ENCODE results near the gene KDM2B.

Gene KDM2B

GRCh38 chr12:121461048-121461447, 119.8 kb downstream of the KDM2B start:
- no peak for DNase-seq (ENCODE audit: low read depth in 2 of 2)

GRCh38 chr12:121456551-121456950, 124.3 kb downstream of the KDM2B start:
- DNase-seq (ENCODE audit: low read depth in 2 of 2), result no peak

DNA sequence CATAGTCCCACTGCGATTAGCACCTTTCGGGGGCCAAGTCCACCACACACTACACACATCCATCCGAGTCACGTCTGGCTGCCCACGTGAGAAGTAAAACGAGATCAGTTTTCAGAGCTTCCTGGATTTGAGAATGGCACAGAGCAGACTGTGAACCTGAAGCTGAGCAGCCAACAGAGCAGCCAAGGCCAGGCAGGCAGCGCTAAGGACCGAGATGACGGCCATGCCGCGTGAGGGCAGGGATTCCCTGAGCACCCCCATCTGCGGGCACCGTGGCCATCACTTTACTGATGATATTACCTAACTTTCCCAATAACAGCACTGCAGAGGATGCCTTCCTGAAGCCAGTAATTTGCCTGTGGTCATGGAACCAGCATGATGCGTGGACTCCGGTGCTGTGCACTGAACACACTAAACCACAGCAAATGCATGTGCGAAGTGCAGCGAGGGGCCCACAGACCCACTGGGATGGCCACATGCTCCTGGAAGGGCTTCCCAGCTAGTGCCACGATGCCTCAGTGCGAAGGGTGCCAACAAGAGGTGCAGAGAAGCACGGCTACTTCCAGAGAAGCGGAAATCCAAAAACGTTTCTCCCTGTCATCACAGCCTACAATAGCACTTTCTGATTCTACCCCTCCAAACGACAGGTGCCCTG, 124.9 kb downstream of the KDM2B start:
- no peak for DNase-seq (ENCODE audit: low read depth in 2 of 2)

DNA sequence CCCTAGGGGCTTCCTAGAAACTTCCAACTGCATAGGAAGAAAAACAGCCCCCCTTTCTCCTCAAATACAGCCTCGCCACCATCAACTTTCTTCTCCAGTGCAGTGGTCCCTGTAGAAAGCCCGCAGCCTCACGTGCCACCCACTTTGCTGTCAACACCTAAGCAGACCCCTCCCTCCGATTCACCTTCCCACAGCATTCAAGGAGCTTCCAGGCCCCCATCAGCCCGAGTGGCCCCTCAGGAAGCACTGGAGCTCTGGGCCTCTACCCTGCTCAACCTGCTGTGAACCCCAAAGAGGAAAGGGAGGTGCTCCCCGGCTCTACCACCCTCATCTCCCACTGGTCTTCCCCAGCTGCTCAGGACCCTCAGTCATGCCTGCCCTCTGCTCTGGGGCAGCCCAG, 125.9 kb downstream of the KDM2B start:
- no peak for DNase-seq (ENCODE audit: low read depth in 2 of 2)

- DNase-seq (ENCODE audit: low read depth in 2 of 2), result no peak
Measured at GRCh38 chr12:121453629-121454028, 127.2 kb downstream of the KDM2B start.

DNA sequence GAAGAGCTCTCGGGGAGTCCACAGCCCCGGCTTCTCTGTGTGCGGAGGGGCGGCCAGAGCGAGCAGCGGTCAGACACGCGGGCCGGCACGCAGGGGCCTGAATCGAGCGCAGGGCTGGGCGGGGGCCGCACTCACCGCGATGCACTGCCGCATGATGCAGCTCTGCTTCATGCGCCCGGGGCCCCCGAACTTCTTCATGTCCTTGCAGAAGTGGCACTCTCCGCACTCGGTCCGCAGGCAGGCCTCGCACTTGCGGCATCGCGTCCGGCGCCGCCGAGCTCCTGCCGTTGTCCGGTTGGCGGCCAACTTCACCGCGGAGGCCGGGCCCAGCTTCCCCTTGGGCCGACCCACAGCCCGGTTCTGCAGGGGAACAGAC, 127.8 kb downstream of the KDM2B start:
- DNase-seq (ENCODE audit: low read depth in 2 of 2), result no peak

GRCh38 chr12:121452340-121452984, 128.4 kb downstream of the KDM2B start:
- no peak for DNase-seq (ENCODE audit: low read depth in 2 of 2)

- DNase-seq (ENCODE audit: low read depth in 2 of 2), result no peak
Measured at GRCh38 chr12:121451961-121452339, 128.9 kb downstream of the KDM2B start.

DNA sequence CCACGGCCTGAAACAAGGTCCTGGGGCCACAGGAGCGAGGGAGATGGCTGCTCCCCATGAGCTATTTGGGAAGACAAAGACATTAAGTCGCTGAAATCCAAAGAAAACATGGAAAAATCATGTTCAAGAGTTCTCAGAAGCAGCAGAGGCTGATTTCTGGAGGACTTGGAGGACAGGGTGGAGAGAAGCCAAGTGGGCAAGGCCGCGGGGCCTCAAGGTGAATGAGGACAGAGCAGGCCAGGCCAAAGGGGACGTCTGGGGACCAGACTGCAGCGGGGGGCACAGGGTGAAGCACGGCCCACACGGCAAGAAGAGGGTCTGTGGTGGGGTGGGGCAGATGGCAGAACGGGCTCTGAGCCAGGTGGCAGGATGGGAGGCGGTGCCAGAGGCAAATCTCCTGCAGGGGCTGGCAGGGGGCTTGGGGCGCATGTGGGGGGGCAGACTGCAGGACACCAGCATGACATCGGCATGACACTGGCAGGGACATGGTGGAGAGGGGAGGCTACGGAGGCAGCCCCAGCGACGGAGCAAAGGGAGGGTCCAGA, 132.0 kb downstream of the KDM2B start:
- DNase-seq (ENCODE audit: low read depth in 2 of 2), result no peak

- DNase-seq (ENCODE audit: low read depth in 2 of 2), result no peak
Measured at GRCh38 chr12:121446750-121447149, 134.1 kb downstream of the KDM2B start.

- no peak for DNase-seq (ENCODE audit: low read depth in 2 of 2)
Measured at GRCh38 chr12:121444842-121445202, 136.0 kb downstream of the KDM2B start.

DNA sequence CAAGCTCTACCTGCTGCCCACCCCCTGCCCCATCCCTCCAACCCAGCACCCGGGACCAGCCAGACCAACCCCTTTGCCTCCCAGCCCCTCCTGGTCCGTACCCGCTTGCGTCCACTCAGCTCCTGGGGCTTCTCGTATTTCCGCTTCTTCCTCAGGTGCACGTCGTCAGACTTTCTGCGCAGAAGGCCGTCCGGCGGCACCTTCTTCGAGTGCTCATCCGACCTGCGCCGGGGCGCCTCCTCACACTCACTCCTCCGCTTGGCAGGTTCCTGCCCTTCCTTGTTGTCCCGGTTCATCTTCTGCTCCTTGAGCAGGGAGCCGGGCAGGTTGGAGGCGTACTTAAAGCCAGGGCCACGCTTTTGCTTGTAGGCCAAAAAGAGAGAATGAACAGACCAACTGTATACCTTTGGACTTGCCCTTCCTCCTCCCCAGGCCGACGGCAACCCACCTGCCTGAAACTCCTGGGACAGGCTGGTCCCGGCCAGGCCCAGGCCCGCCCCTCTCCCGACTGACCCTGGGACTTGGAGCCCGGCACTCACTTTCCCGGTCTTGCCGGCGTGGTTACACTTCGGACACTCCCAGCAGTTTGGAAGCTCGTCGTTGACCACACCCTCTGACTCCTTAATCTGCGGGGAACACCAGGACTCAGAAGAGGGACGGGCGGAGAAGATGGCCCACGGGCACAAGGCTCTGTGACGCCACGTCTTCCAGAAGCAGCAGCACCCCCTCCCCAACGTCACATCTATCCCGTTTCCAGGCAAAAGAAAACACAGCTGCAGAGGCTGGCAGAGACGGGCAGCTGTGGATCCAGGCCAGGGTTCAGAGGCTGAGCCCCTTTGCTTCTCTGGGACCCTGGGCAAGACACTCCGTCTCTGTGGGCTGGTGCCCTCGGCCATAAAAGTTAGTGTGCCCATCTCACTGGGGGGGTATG, 136.6 kb downstream of the KDM2B start:
- DNase-seq (ENCODE audit: low read depth in 2 of 2), result no peak

DNA sequence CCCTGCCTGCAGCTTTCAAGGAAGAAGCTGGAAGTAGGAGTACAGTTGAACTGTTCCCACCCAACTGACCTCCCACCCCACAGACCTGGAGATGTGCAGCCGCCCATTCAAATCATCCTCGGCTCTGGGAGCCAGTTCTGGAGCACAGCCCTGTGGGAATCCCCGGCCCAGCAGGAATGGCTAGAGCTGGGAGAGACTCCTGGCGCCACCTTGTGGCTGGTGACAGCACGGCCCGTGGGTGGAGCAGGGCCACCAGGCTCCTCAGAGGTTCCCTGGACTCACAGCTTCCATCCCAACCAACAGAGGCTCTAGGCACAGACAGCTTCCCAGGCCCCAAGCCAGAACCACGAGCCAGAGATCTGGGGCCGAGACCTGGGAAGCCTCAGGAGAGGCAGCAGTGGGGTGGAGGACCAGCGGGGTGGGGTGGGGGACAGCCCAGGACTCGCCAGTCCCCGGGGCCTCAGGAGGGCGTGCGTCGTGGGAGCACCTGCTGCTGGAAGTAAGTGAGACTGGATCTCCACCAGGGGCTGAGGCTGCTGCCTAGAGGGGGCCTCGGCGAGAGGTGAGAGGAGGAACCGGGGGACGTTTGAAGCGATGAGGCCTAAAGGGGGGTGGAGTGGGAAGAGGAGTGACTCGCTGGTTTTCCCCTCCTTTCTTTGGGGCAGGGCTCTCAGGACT, 137.5 kb downstream of the KDM2B start:
- DNase-seq (ENCODE audit: low read depth in 2 of 2), result peak in 1 of 2 donors; percentile 36

- DNase-seq (ENCODE audit: low read depth in 2 of 2), result no peak
Measured at GRCh38 chr12:121442028-121442948, 138.5 kb downstream of the KDM2B start.

DNA sequence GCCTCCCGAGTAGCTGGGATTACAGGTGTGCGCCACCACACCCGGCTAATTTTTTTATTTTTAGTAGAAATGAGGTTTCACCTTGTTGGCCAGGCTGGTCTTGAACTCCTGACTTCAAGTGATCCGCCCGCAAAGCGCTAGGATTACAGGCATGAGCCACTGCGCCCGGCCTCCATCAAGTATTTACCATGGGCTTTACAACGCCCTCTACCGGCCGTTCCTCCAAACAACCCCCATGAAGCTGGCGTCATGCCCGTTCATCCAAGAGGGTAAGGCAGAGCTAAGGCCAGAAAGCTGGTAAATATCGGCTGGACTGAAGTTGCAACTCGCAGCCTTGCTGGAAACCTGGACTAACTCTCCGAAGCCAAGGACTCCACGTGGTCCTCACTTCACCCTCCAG, 139.3 kb downstream of the KDM2B start:
- DNase-seq (ENCODE audit: low read depth in 2 of 2), result no peak

DNA sequence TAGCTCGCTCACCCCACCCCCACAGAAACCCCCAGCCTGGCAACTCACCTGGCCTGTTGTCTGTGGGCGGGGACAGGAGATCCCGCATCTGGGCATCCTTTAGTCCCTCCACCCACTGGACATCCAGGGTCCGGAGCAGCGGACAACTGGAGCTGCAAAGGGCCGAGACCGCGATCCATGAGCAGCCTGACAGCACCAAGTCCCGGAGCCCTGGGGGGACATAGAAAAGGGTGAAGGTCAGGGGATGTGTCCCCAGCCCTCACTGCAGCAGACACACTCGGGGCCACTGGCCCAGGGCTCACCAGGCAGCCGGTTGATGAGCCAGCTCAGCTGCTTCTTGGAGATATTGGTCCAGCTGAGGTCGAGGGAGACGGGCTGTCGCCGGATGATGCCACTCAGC, 140.1 kb downstream of the KDM2B start:
- DNase-seq (ENCODE audit: low read depth in 2 of 2), result no peak

- DNase-seq (ENCODE audit: low read depth in 2 of 2), result no peak
Measured at GRCh38 chr12:121439715-121440114, 141.1 kb downstream of the KDM2B start.

- DNase-seq (ENCODE audit: low read depth in 2 of 2), result no peak
Measured at GRCh38 chr12:121438905-121439304, 141.9 kb downstream of the KDM2B start.

GRCh38 chr12:121436706-121437105, 144.1 kb downstream of the KDM2B start:
- DNase-seq (ENCODE audit: low read depth in 2 of 2), result no peak

DNA sequence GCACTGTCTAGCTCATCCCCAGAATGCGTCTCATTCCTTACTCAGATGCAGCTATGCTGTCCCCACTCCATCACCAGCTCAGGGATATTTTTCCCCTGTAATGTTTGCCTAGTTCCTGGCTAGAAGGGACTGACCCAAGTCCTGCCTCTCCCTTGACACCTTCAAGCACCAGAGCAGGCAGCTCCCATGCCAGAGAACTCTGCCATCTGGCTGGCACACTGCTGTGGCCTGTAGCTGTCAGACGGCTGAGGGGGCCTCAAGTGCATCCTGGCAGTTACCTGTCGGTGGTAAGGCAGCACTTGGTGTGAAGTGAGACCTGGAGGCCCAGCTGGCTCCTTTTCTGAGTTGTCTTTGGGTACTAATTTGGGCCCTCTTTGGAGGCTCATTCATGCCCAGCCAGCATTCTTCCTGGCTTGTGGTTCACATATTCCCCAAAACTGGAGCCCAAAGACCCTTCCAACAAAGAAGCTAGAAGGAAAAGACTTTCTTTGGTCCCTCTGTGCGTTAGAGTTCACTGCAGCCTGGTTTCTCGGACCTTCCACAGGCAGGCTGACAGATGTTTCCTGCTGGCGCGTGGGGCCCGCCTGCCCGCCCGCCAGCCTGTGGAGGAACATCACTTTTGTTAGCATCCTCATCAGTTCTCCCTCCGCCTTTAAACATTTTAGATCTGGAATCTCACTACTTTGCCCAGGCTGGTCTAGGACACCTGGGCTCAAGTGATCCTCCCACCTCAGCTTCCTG, 147.9 kb downstream of the KDM2B start:
- no peak for DNase-seq (ENCODE audit: low read depth in 2 of 2)

Data from activated CD8-positive, alpha-beta memory T cell treated with anti-CD3 and anti-CD28 coated beads for 4 hours (primary cell).